GM19397 (cell line): ENCODE measurements around the gene PNKD.

Experiments used
- ATAC-seq: cut with Tn5 transposase; IDR thresholded peaks from one replicate; pipeline ENCODE4 v1.9.1; 2021; ENCODE audit warnings: mild to moderate bottlenecking, moderate library complexity; ENCODE audit not compliant: unreplicated experiment

Gene PNKD

DNA sequence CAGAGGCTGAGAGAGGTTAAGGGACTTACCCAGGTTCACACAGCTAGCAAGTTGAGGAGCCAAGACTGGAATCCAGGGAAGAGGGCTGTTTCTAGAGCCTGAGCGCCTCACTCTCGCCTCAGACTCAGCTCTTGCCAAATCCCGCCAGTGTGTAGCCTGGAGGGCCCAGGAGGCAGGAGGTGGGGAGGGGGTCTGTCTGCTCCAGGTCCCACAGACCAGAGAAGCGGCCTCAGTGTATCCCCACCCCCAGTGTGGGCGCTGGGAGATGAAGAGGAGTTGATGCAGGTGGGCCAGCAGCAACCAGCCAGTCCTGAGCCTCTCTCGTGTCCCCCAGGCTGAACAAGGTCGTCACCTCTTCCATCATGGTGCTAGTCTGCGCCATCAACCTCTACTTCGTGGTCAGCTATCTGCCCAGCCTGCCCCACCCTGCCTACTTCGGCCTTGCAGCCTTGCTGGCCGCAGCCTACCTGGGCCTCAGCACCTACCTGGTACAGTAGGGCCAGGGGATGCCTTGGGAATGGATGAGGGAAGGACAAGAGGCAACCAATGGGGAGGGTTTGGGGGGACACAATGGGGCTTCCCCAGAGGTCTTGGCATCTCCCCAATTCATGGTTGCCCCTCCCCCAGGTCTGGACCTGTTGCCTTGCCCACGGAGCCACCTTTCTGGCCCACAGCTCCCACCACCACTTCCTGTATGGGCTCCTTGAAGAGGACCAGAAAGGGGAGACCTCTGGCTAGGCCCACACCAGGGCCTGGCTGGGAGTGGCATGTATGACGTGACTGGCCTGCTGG is 124.2 kb downstream of the PNKD start:
- ATAC-seq: no peak

- ATAC-seq: no peak
Observed at GRCh38 chr2:218395090-218395444, 124.7 kb downstream of the PNKD start.

- ATAC-seq: no peak
Observed at GRCh38 chr2:218395456-218395825, 125.1 kb downstream of the PNKD start.

DNA sequence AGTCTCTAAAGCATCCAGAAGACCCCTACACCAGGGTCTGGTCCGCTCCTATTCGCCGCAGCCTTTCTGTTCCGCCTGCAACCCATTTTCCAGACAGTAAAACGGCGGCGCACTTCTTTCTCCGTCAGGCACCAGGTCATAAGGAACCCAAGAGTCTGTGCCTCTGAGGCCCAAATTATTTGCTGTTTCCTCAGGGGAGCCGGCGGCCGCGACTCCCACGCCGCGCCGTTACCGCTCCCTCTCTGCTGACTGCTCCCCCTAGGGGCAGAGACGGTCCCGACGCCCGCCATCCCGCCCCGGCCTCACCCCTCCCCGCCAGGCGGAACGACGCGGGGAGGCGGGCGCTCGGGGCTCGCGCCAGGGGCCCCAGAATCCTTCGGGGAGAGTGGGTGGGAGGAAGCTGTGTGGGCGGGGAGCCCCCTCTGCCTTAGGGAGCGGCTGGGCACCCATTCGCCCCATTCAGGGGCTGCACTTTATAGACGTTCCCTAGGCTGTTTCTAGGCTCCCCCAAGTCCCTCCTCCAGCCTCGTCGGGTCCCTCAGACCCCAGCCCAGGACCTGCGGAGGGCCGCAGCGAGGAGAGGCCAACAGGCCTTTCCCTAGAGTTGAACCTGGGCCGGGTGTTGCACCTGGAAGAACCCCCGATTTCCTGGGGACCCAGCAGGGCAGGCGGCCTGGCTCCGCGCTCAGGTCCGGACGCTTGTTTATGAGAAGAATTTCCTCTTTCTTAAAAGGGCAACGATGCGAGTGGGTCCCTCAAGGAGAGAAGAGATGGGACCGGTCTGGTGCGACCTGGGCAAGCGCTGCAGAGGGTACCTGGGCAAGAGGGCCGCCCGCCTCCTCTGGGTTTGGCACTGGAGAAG is 125.7 kb downstream of the PNKD start:
- ATAC-seq: peak; percentile 48
